HPDE6-E6E7 (cell line): Measurements from ENCODE around the gene MPV17L2.
A peak's percentile ranks its signal among the peaks of the same experiment; 100 is the strongest.

Source experiments
- DNase-seq: peaks from one replicate; pipeline ENCODE4 v3.0.0; 2011; ENCODE audit warnings: missing footprints; ENCODE audit errors: extremely low spot score

Gene MPV17L2

GRCh38 chr19:18218159-18218558, 25.1 kb downstream of the MPV17L2 start:
- DNase-seq = no peak

- DNase-seq = no peak
These were observed 25.6 kb downstream of the MPV17L2 start for GRCh38 chr19:18218600-18218999.

GRCh38 chr19:18219911-18220631, 27.1 kb downstream of the MPV17L2 start:
- no peak for DNase-seq

GRCh38 chr19:18220632-18221275, 27.7 kb downstream of the MPV17L2 start:
- no peak for DNase-seq

- no peak for DNase-seq
These were observed 29.1 kb downstream of the MPV17L2 start for GRCh38 chr19:18221815-18222725.

- DNase-seq = no peak
These were observed 31.0 kb downstream of the MPV17L2 start for GRCh38 chr19:18223860-18224524.

GRCh38 chr19:18224525-18225354, 31.7 kb downstream of the MPV17L2 start:
- DNase-seq = peak; percentile 96

- DNase-seq = no peak
These were observed 32.3 kb downstream of the MPV17L2 start for GRCh38 chr19:18225355-18225701.

- DNase-seq = no peak
These were observed 32.9 kb downstream of the MPV17L2 start, which contains the start of gene PDE4C for GRCh38 chr19:18225702-18226468. TSS of gene PDE4C (minus strand) at chr19:18226438. CDS start at chr19:18226415, 23 bp downstream.

- DNase-seq = no peak
These were observed 34.1 kb downstream of the MPV17L2 start for GRCh38 chr19:18226956-18227780.

GRCh38 chr19:18227781-18228271, 34.8 kb downstream of the MPV17L2 start:
- no peak for DNase-seq

- DNase-seq = no peak
These were observed 36.5 kb downstream of the MPV17L2 start for GRCh38 chr19:18229474-18229873.

GRCh38 chr19:18229915-18230314, 36.9 kb downstream of the MPV17L2 start:
- no peak for DNase-seq

- DNase-seq = no peak
These were observed 38.1 kb downstream of the MPV17L2 start for GRCh38 chr19:18230941-18231734.

- DNase-seq = no peak
These were observed 38.8 kb downstream of the MPV17L2 start for GRCh38 chr19:18231775-18232174.

GRCh38 chr19:18232540-18233223, 39.7 kb downstream of the MPV17L2 start:
- no peak for DNase-seq

GRCh38 chr19:18233224-18233825, 40.3 kb downstream of the MPV17L2 start:
- DNase-seq = no peak
